ENCODE measurements around the gene DNM3.

DNM3 gene

DNA sequence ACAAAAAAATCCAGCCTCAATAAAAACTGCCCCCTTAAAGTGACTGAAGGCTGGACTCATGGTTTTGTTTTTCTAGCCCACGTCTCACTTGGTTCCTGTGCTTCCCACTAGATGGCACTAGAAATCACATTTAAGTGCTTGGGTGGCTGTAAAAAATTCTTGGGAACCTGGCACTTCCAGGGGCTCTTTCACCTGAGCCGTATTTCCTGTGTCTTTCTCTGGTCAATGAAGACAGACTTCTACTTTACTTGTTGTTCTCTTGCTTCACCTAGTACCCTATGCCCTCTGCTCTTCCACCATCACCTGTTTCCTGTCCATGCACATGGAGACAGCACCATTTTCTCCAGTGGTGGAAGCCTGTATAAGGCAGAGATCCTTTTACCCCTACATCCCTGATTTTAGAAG lies 39.8 kb upstream of the DNM3 start:
- peaks cover 8% of the 10 kb centered on the region for H3K36me3 ChIP-seq (ENCODE audit: control insufficient read depth, insufficient read depth, low read length, severe bottlenecking)
- H3K9ac ChIP-seq (ENCODE audit: low read length) = no peak overlapping the region
- no peaks in the 10 kb centered on the region for H3K27me3 ChIP-seq (replicated peaks; ENCODE audit: control insufficient read depth, insufficient read depth, low read length)
- peaks cover 29% of the 10 kb centered on the region for H3K4me1 ChIP-seq (ENCODE audit: control insufficient read depth, insufficient read depth, low read length)
- H3K9me3 ChIP-seq (ENCODE audit: control insufficient read depth, low read length) = no peaks in the 10 kb centered on the region
- peak; percentile 78 for DNase-seq (ENCODE audit: low read depth)
- no peak overlapping the region for H3K4me3 ChIP-seq (ENCODE audit: low read length)

DNA sequence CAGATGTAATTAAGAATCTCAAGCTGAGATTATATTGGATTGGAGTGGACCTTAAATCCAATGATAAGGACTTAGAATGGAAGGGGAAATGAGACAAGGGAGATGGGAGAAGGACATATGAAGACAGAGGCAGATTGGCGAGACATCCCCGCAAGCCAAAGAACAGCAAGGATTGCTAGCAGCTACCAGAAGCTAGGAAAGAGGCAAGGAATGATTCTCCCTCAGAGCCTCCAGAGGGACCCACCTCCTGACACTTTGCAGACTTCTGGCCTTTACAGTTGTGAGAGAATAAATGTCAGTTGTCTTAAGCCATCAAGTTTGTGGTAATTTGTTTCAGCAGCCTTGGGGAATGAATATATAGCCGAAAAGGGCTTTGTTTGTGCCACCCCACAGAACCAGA lies 39.1 kb upstream of the DNM3 start:
- Histone ChIP-seq H3K4me3 (ENCODE audit: low read length) (no peak overlapping the region), H3K36me3 (ENCODE audit: control insufficient read depth, insufficient read depth, low read length, severe bottlenecking) (peaks cover 1% of the 10 kb centered on the region), H3K9ac (ENCODE audit: low read length) (no peak overlapping the region), H3K9me3 (ENCODE audit: control insufficient read depth, low read length) (no peaks in the 10 kb centered on the region), H3K27me3 (replicated peaks; ENCODE audit: control insufficient read depth, insufficient read depth, low read length) (no peaks in the 10 kb centered on the region), H3K4me1 (ENCODE audit: control insufficient read depth, insufficient read depth, low read length) (peaks cover 29% of the 10 kb centered on the region)
- no peak for DNase-seq (ENCODE audit: low read depth)

DNA sequence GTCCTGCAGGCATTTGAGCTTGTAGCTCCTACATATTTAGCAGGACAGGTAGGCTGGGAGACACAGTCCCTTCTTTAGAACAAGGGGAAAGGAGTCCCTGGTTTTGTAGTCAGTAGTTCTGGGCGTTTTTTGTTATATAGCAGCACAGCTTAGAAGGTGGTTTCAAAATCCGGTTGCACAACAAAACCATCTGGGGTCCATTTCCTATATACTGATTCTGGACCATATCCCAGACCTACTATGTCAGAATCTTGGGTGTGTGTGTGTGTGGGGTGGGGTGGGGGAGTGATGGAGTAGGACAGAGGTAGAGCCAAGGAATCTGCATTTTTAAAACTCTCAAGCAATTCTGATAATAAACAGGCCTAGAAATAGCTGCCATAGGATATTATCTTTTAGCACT lies 38.3 kb upstream of the DNM3 start:
- no peaks in the 10 kb centered on the region for H3K27me3 ChIP-seq (replicated peaks; ENCODE audit: control insufficient read depth, insufficient read depth, low read length)
- H3K9me3 ChIP-seq (ENCODE audit: control insufficient read depth, low read length) = no peaks in the 10 kb centered on the region
- peak; percentile 92 for DNase-seq (ENCODE audit: low read depth)
- H3K9ac ChIP-seq (ENCODE audit: low read length) = no peak overlapping the region
- H3K4me3 ChIP-seq (ENCODE audit: low read length) = no peak overlapping the region
- H3K4me1 ChIP-seq (ENCODE audit: control insufficient read depth, insufficient read depth, low read length) = peaks cover 29% of the 10 kb centered on the region
- no peaks in the 10 kb centered on the region for H3K36me3 ChIP-seq (ENCODE audit: control insufficient read depth, insufficient read depth, low read length, severe bottlenecking)

DNA sequence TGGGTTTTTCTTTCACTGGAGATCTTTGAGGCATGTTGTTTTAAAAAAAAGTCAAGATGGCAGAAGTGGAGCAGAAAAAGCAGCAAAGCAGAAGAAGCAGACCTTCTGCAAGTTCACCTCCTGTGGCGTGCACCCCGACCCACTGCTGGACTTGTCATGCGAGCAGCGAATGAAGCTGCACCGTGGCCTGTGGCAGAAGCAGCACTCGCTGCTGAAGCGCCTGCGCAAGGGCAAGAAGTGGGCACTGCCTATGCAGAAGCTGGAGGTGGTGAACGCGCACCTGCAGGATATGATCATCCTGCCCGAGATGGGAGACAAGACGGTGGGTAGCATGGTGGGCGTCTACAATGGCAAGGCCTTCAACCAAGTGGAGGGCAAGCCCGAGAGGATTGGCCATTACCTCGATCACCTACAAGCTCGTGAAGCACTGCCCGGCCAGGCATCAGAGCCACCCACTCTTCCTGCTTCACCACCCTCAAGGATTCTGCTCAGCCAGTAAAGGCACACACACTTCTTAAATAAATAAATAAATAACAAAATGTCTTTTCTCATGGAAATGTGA lies 37.8 kb upstream of the DNM3 start:
- H3K27me3 ChIP-seq (replicated peaks; ENCODE audit: control insufficient read depth, insufficient read depth, low read length) = no peaks in the 10 kb centered on the region
- DNase-seq (ENCODE audit: low read depth) = no peak
- no peaks in the 10 kb centered on the region for H3K36me3 ChIP-seq (ENCODE audit: control insufficient read depth, insufficient read depth, low read length, severe bottlenecking)

DNA sequence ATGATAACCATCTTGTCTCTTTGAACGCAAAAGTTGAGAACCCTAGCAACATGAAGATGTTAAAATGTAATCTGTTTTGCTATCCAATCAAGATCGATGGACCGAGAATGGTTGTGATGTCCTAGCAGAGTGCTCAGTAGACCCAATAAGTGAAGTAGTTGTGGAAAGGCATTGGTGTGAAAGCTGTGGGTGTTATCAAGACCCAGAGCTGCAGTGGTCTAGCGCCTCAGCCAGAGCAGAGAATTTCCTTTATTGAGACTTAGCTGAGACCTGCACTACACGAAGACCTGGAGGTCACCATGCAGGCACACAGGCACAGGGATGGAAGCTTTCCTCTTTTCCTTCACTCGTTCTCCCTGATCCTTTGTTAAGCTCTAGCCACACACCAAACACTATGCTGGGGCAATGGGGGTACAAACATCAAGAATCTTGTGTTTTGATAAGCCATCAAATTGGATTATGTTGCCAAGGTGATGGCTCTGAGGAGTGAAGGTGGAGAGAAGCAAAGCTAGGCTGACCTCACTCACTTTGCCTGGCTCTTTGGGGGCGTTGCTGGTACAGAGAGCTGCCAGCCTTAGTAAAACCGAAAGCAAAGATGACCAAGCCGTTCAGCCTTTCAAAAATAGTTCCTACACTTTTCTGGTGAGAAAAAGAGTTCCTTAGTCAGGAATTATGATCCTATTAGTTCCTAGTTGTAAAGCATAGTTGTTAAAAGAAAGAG lies 35.7 kb upstream of the DNM3 start:
- Histone ChIP-seq H3K9me3 (ENCODE audit: control insufficient read depth, low read length) (no peaks in the 10 kb centered on the region), H3K4me1 (ENCODE audit: control insufficient read depth, insufficient read depth, low read length) (peaks cover 13% of the 10 kb centered on the region), H3K27me3 (replicated peaks; ENCODE audit: control insufficient read depth, insufficient read depth, low read length) (no peaks in the 10 kb centered on the region), H3K4me3 (ENCODE audit: low read length) (peak overlapping the region; percentile 15), H3K36me3 (ENCODE audit: control insufficient read depth, insufficient read depth, low read length, severe bottlenecking) (no peaks in the 10 kb centered on the region), H3K9ac (ENCODE audit: low read length) (no peak overlapping the region)
- no peak for DNase-seq (ENCODE audit: low read depth)

More for the DNA sequence above, 37.8 kb upstream of the DNM3 start:
- H3K4me3 ChIP-seq (ENCODE audit: low read length) = no peak overlapping the region
- H3K9me3 ChIP-seq (ENCODE audit: control insufficient read depth, low read length) = no peaks in the 10 kb centered on the region
- H3K9ac ChIP-seq (ENCODE audit: low read length) = no peak overlapping the region
- H3K4me1 ChIP-seq (ENCODE audit: control insufficient read depth, insufficient read depth, low read length) = peaks cover 24% of the 10 kb centered on the region

GRCh38 chr1:171807556-171807955 lies 33.7 kb upstream of the DNM3 start:
- Histone ChIP-seq H3K4me3 (ENCODE audit: low read length) (no peak overlapping the region), H3K9ac (ENCODE audit: low read length) (no peak overlapping the region), H3K4me1 (ENCODE audit: control insufficient read depth, insufficient read depth, low read length) (peaks cover 11% of the 10 kb centered on the region), H3K9me3 (ENCODE audit: control insufficient read depth, low read length) (no peaks in the 10 kb centered on the region), H3K27me3 (replicated peaks; ENCODE audit: control insufficient read depth, insufficient read depth, low read length) (no peaks in the 10 kb centered on the region), H3K36me3 (ENCODE audit: control insufficient read depth, insufficient read depth, low read length, severe bottlenecking) (no peaks in the 10 kb centered on the region)
- no peak for DNase-seq (ENCODE audit: low read depth)

DNA sequence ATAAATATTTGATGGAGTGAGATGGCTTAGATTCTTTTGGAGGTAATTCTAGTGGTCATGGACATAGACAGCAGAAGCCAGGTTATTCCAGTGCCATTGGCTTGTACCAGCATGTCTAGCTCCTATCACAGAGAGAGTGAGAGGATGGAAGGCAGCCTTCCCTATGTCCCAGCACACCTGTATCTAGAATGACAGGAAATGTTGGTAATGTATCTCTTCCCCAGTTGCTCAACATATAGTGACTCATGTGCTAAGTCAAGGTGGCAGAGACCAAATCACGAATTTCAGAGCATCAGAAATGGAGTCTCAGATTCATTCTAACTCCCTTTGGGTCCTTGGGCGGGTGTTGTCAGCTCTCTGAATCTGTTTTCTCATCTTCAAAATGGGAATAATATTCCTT lies 31.5 kb upstream of the DNM3 start:
- Histone ChIP-seq H3K27me3 (replicated peaks; ENCODE audit: control insufficient read depth, insufficient read depth, low read length) (no peaks in the 10 kb centered on the region), H3K9ac (ENCODE audit: low read length) (no peak overlapping the region), H3K9me3 (ENCODE audit: control insufficient read depth, low read length) (no peaks in the 10 kb centered on the region), H3K4me3 (ENCODE audit: low read length) (no peak overlapping the region), H3K36me3 (ENCODE audit: control insufficient read depth, insufficient read depth, low read length, severe bottlenecking) (no peaks in the 10 kb centered on the region), H3K4me1 (ENCODE audit: control insufficient read depth, insufficient read depth, low read length) (no peaks in the 10 kb centered on the region)
- no peak for DNase-seq (ENCODE audit: low read depth)

DNA sequence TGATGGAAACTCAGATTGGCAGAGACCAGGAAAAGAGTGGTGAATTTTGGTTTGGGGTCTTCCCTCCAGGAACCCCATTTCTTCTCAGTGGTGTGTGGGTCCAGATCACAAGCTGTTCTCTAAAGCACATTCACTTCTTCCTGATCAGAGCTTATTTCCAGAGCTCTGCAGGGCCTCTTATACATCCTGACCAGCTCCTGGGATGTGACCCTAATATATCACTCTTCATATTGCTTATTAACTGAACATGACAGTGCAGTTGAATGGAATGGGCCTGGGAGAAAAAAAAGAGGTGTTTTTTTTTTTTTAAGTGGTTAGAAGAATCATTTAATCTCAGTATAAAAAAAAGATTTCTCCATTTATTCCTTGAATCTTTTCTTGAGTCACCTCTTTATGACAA lies 29.6 kb upstream of the DNM3 start:
- Histone ChIP-seq H3K9ac (ENCODE audit: low read length) (no peak overlapping the region), H3K9me3 (ENCODE audit: control insufficient read depth, low read length) (no peaks in the 10 kb centered on the region), H3K4me3 (ENCODE audit: low read length) (no peak overlapping the region), H3K4me1 (ENCODE audit: control insufficient read depth, insufficient read depth, low read length) (no peaks in the 10 kb centered on the region), H3K36me3 (ENCODE audit: control insufficient read depth, insufficient read depth, low read length, severe bottlenecking) (no peaks in the 10 kb centered on the region), H3K27me3 (replicated peaks; ENCODE audit: control insufficient read depth, insufficient read depth, low read length) (no peaks in the 10 kb centered on the region)
- no peak for DNase-seq (ENCODE audit: low read depth)

GRCh38 chr1:171814692-171815091 lies 26.6 kb upstream of the DNM3 start:
- Histone ChIP-seq H3K4me3 (ENCODE audit: low read length) (no peak overlapping the region), H3K9me3 (ENCODE audit: control insufficient read depth, low read length) (no peaks in the 10 kb centered on the region), H3K9ac (ENCODE audit: low read length) (no peak overlapping the region), H3K36me3 (ENCODE audit: control insufficient read depth, insufficient read depth, low read length, severe bottlenecking) (no peaks in the 10 kb centered on the region), H3K27me3 (replicated peaks; ENCODE audit: control insufficient read depth, insufficient read depth, low read length) (no peaks in the 10 kb centered on the region), H3K4me1 (ENCODE audit: control insufficient read depth, insufficient read depth, low read length) (peaks cover 12% of the 10 kb centered on the region)
- DNase-seq (ENCODE audit: low read depth) = peak; percentile 56

DNA sequence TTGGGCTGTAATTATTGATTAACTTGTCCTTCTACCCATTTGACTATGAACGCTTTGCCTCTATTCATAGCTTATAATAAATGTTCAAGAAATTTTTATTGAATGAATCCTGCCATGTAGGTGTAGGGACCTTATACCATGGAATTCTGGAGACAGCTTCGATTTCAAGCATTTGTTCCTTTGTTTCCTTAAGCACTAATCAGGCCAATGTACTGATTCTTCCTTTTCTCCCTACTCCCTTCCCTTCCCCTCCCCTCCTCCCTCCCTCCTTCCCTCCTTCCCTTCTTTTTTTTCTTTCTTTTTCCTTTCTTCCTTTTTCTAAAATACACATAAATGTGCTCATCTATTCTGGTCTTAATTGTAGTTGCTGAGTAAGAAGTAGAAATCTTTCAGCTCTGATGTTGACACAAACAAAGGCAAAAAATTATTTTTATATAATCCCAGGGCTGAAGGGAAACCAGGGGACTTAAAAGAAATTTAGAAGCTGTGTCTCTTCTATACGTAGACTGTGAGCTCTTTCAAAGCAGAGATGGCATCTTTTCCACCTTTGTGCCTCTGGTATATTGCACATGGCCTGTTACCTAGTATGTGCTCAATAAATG lies 24.9 kb upstream of the DNM3 start:
- DNase-seq (ENCODE audit: low read depth) = no peak
- no peaks in the 10 kb centered on the region for H3K27me3 ChIP-seq (replicated peaks; ENCODE audit: control insufficient read depth, insufficient read depth, low read length)
- no peaks in the 10 kb centered on the region for H3K36me3 ChIP-seq (ENCODE audit: control insufficient read depth, insufficient read depth, low read length, severe bottlenecking)
- H3K4me3 ChIP-seq (ENCODE audit: low read length) = no peak overlapping the region
- no peaks in the 10 kb centered on the region for H3K9me3 ChIP-seq (ENCODE audit: control insufficient read depth, low read length)
- H3K9ac ChIP-seq (ENCODE audit: low read length) = no peak overlapping the region
- peaks cover 12% of the 10 kb centered on the region for H3K4me1 ChIP-seq (ENCODE audit: control insufficient read depth, insufficient read depth, low read length)

GRCh38 chr1:171817511-171818265 lies 23.6 kb upstream of the DNM3 start:
- DNase-seq (ENCODE audit: low read depth) = peak; percentile 61

More at GRCh38 chr1:171817511-171818265, 23.6 kb upstream of the DNM3 start:
- Histone ChIP-seq H3K4me1 (ENCODE audit: control insufficient read depth, insufficient read depth, low read length) (peaks cover 12% of the 10 kb centered on the region), H3K9ac (ENCODE audit: low read length) (no peak overlapping the region), H3K36me3 (ENCODE audit: control insufficient read depth, insufficient read depth, low read length, severe bottlenecking) (no peaks in the 10 kb centered on the region), H3K27me3 (replicated peaks; ENCODE audit: control insufficient read depth, insufficient read depth, low read length) (no peaks in the 10 kb centered on the region), H3K4me3 (ENCODE audit: low read length) (no peak overlapping the region), H3K9me3 (ENCODE audit: control insufficient read depth, low read length) (no peaks in the 10 kb centered on the region)

Data from adipocyte (in vitro differentiated cells).